HepG2 (cell line): ENCODE measurements around the gene PCSK7. TPM values are rescaled to one million over a fixed set of nuclear protein-coding genes. Genes with fewer than 3 reads are reported as not detected.

ENCODE experiments used
- ATAC-seq: fragments of 200-7000 bp; cut with Tn5 transposase; 3 replicates; pipeline ENCODE4 v1.9.1; 2020; ENCODE audit warnings: mild to moderate bottlenecking, moderate library complexity
- BruUV-seq: library from RNA; stranded (reverse); fragments of 400-500 nt; replicated peaks from 2 replicates; lab custom pipeline; 2021; lab: Mats Ljungman, UMichigan
- CTCF ChIA-PET: fragments of 300-600 bp; formaldehyde crosslinking; extraction: SDS; loops from one replicate; lab custom pipeline; 2021; ENCODE audit warnings: low total read pairs, inconsistent platforms, low intra/inter-chr PET ratio; lab: Yijun Ruan, JAX
- POLR2A ChIA-PET: fragments of 350-600 bp; sonication (Branson Sonifier 250); formaldehyde crosslinking; loops from one replicate; lab custom pipeline; 2020; ENCODE audit warnings: antibody characterized with exemption, inconsistent platforms; lab: Yijun Ruan, JAX
- DNase-seq: peaks from one replicate; pipeline ENCODE4 v3.0.0-alpha.2; 2015; ENCODE audit warnings: low spot score
- FAIRE-seq: peaks from 3 replicates; lab custom pipeline; 2011; peaks lifted over from hg19 to GRCh38; lab: Jason Lieb, UNC
- H2AFZ ChIP-seq: one replicate; pipeline ENCODE4 v1.6.1; 2011; ENCODE audit warnings: low read length, inconsistent platforms
- H3K27ac ChIP-seq: fragments of 300-600 bp; 3 replicates; pipeline ENCODE4 v1.8.0; 2011; ENCODE audit warnings: mixed run types, mild to moderate bottlenecking, mixed read lengths, low read length, inconsistent platforms; ENCODE audit not compliant: insufficient read depth; ENCODE audit errors: extremely low read length
- H3K27me3 ChIP-seq, 2 experiments: fragments of 200-600 bp in 1 of 2; 2 replicates in 1 of 2; 3 replicates in 1 of 2; pipeline versions ENCODE4 v1.6.0 to v1.8.0; 2011; ENCODE audit warnings: low read length in 2 of 2, mild to moderate bottlenecking in 2 of 2, moderate library complexity in 2 of 2, inconsistent platforms in 1 of 2; ENCODE audit not compliant: insufficient read depth in 2 of 2, control insufficient read depth in 1 of 2
- H3K36me3 ChIP-seq, 2 experiments: fragments of 200-600 bp in 1 of 2; replicated peaks in 1 of 2; 2 replicates in 1 of 2; 3 replicates in 1 of 2; pipeline versions ENCODE4 v1.5.1 to v1.8.0; 2011; ENCODE audit warnings: low read length in 2 of 2, inconsistent platforms in 1 of 2; ENCODE audit not compliant: insufficient read depth in 2 of 2, control insufficient read depth in 1 of 2
- H3K4me1 ChIP-seq: 2 replicates; pipeline ENCODE4 v1.5.1; 2012; ENCODE audit warnings: low read length, inconsistent platforms; ENCODE audit not compliant: insufficient read depth
- H3K4me2 ChIP-seq: 2 replicates; pipeline ENCODE4 v1.6.0; 2011; ENCODE audit warnings: low read depth, low read length, inconsistent platforms
- H3K4me3 ChIP-seq, 3 experiments: fragments of 200-600 bp in 1 of 3; sonication (generic), shearing (Covaris generic) in 1 of 3; replicated peaks in 1 of 3; 2 replicates each; pipeline ENCODE4 v1.5.1; 2011 to 2016; ENCODE audit warnings: low read length in 3 of 3, inconsistent platforms in 2 of 3, low read depth in 2 of 3, mild to moderate bottlenecking in 2 of 3, control low read depth in 1 of 3, mixed read lengths in 1 of 3; ENCODE audit not compliant: insufficient read depth in 1 of 3
- H3K79me2 ChIP-seq: one replicate; pipeline ENCODE4 v1.6.1; 2011; ENCODE audit warnings: low read length, inconsistent platforms; ENCODE audit not compliant: insufficient read depth
- H3K9ac ChIP-seq: 2 replicates; pipeline ENCODE4 v1.6.0; 2011; ENCODE audit warnings: mild to moderate bottlenecking, low read depth, low read length, inconsistent platforms; ENCODE audit not compliant: insufficient read depth
- H3K9me3 ChIP-seq: 2 replicates; pipeline ENCODE4 v1.5.1; 2012; ENCODE audit warnings: mild to moderate bottlenecking, low read length
- H4K20me1 ChIP-seq: 2 replicates; pipeline ENCODE4 v1.6.0; 2011; ENCODE audit warnings: inconsistent platforms, mild to moderate bottlenecking, low read length, moderate library complexity; ENCODE audit not compliant: insufficient read depth
- CBX1 ChIP-seq: IDR thresholded peaks from one replicate; pipeline ENCODE4 v1.6.1; 2016; ENCODE audit warnings: antibody characterized with exemption, low read depth
- CREB1 ChIP-seq, 2 experiments: fragments of 450-650 bp in 1 of 2; IDR thresholded peaks; 2 replicates each; pipeline ENCODE4 v1.6.1; 2016 to 2017; ENCODE audit warnings: control low read depth in 1 of 2, mild to moderate bottlenecking in 1 of 2, missing compliant biosample characterization in 1 of 2, missing genetic modification characterization in 1 of 2
- ETV5 ChIP-seq: IDR thresholded peaks from 2 replicates; pipeline ENCODE4 v1.6.1; 2018; ENCODE audit warnings: missing biosample characterization, missing genetic modification reagents, inconsistent platforms, borderline replicate concordance
- ETV6 ChIP-seq: sonication (generic); formaldehyde crosslinking; conservative IDR thresholded peaks from 2 replicates; pipeline ENCODE4 v1.4.0; 2020; ENCODE audit warnings: missing genetic modification reagents
- FIP1L1 ChIP-seq: fragments of 200-400 bp; formaldehyde crosslinking; IDR thresholded peaks from 2 replicates; pipeline ENCODE4 v1.6.1; 2018; ENCODE audit warnings: low read depth, mild to moderate bottlenecking, low read length, moderate library complexity, borderline replicate concordance; ENCODE audit not compliant: insufficient read depth
- KDM2A ChIP-seq: sonication (generic); formaldehyde crosslinking; IDR thresholded peaks from 2 replicates; pipeline ENCODE4 v1.4.0; 2020; ENCODE audit warnings: low read depth, missing genetic modification reagents, borderline replicate concordance
- KDM3A ChIP-seq: IDR thresholded peaks from 2 replicates; pipeline ENCODE4 v1.6.1; 2018; ENCODE audit warnings: low read depth, missing compliant biosample characterization
- KLF9 ChIP-seq: IDR thresholded peaks from 2 replicates; pipeline ENCODE4 v1.6.1; 2016; ENCODE audit warnings: low read depth
- KMT2A ChIP-seq: sonication (generic); formaldehyde crosslinking; IDR thresholded peaks from 2 replicates; pipeline ENCODE4 v1.4.0; 2020; ENCODE audit warnings: missing genetic modification reagents
- MED8 ChIP-seq: sonication (generic); formaldehyde crosslinking; IDR thresholded peaks from 2 replicates; pipeline ENCODE4 v1.8.1; 2023; ENCODE audit warnings: mild to moderate bottlenecking, missing genetic modification reagents; ENCODE audit not compliant: insufficient replicate concordance
- MEIS1 ChIP-seq: sonication (generic); formaldehyde crosslinking; IDR thresholded peaks from 2 replicates; pipeline ENCODE4 v1.9.0; 2021; ENCODE audit warnings: mild to moderate bottlenecking, missing genetic modification reagents, moderate library complexity, borderline replicate concordance
- NFE2 ChIP-seq: sonication (generic); formaldehyde crosslinking; IDR thresholded peaks from 2 replicates; pipeline ENCODE4 v1.4.0; 2020; ENCODE audit warnings: missing genetic modification reagents
- NR2F1 ChIP-seq, 2 experiments: fragments of 450-650 bp in 1 of 2; formaldehyde crosslinking in 1 of 2; IDR thresholded peaks; 2 replicates each; pipeline versions ENCODE4 v1.5.0 to v1.6.1; 2016 to 2020; ENCODE audit warnings: mild to moderate bottlenecking in 1 of 2, missing compliant biosample characterization in 1 of 2, missing genetic modification reagents in 1 of 2, moderate library complexity in 1 of 2
- POLR2G ChIP-seq: fragments of 200-400 bp; formaldehyde crosslinking; IDR thresholded peaks from 2 replicates; pipeline ENCODE4 v1.6.1; 2018; ENCODE audit warnings: mild to moderate bottlenecking, low read depth, low read length, moderate library complexity
- RAD21 ChIP-seq: fragments of 450-650 bp; formaldehyde crosslinking; IDR thresholded peaks from 2 replicates; pipeline ENCODE4 v1.5.0; 2020; ENCODE audit warnings: mild to moderate bottlenecking
- SYNCRIP ChIP-seq: fragments of 200-400 bp; formaldehyde crosslinking; IDR thresholded peaks from 2 replicates; pipeline ENCODE4 v1.6.1; 2018; ENCODE audit warnings: mild to moderate bottlenecking, low read depth, low read length; ENCODE audit not compliant: insufficient read depth
- ZBTB21 ChIP-seq: sonication (generic); formaldehyde crosslinking; IDR thresholded peaks from 2 replicates; pipeline ENCODE4 v1.4.0; 2020; ENCODE audit warnings: missing genetic modification reagents
- ZNF282 ChIP-seq: fragments of 450-650 bp; IDR thresholded peaks from 2 replicates; pipeline ENCODE4 v1.6.1; 2018; ENCODE audit not compliant: partially characterized antibody
- ZNF564 ChIP-seq: sonication (generic); formaldehyde crosslinking; IDR thresholded peaks from 2 replicates; pipeline ENCODE4 v1.8.1; 2023; ENCODE audit warnings: mild to moderate bottlenecking, missing genetic modification reagents
- ZNF674 ChIP-seq: sonication (generic); formaldehyde crosslinking; IDR thresholded peaks from 2 replicates; pipeline ENCODE4 v1.5.0; 2020; ENCODE audit warnings: low read depth, mild to moderate bottlenecking, missing genetic modification reagents
- WGBS: methylation state at CpG from one replicate; pipeline ENCODE4 v1.1.6; 2017; ENCODE audit warnings: low lambda C conversion rate; 5-methylcytosine and 5-hydroxymethylcytosine counted together
- in situ Hi-C: cut with HindIII; loops from 2 replicates; pipeline ENCODE4 v1.10.0; 2017; ENCODE audit warnings: low pct_unique_long_range_greater_than_20kb; ENCODE audit not compliant: extremely low pct_ligation_motif_present
- intact Hi-C: fragments of 100-400 bp; cut with micrococcal nuclease; formaldehyde crosslinking; loops from one replicate; pipeline ENCODE4 v1.10.0; 2022; ENCODE audit not compliant: unreplicated experiment
- polyA plus RNA-seq, 8 experiments: library from polyadenylated mRNA; depleted of rRNA in 3 of 8; stranded (reverse) in 7 of 8; unstranded in 1 of 8; fragments of >200 nt; fragmentation: Illumina TruSeq in 4 of 8; extraction: Trizol in 4 of 8; gene quantifications; 2 replicates each; pipeline versions ENCODE4 v1.2.1 to v1.2.3, GENCODE V29; 2011 to 2016; ENCODE audit warnings: low read depth in 4 of 8, missing spikeins in 1 of 8, mixed read lengths in 1 of 8; ENCODE audit not compliant: insufficient read depth in 1 of 8
- total RNA-seq, 5 experiments: library from RNA; depleted of rRNA; stranded (reverse); fragments of >200 nt; fragmentation: Illumina TruSeq; extraction: Trizol; gene quantifications; 2 replicates each; pipeline ENCODE4 v1.2.3, GENCODE V29; 2016; ENCODE audit warnings: low read depth in 1 of 5

The PCSK7 gene
- total and polyA plus RNA-seq, 2 of the 13 experiments (the other 11 are each of a cell fraction or from before 2014, with no cell fraction given), result 13.4 to 13.8 TPM

DNA sequence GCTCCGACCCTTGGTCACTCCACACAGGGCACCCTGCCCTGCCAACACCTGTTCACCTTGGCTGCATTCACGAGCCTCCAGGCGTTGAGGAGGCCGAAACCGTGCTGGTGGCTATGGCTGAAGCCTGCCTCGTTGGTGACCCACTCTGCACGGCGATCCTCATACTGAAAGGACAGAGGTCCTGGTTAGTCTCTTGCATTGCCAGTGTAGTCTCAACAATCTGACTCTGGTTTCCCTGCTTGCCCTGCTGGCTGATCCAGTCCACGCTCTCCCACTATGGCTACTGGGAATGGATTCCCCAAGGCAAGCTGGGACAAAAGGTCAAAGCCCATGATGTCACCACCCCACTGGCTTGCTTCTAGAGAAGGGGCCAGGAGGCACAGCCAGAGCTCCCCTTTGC lies 12.9 kb downstream of the PCSK7 start:
- ChIA-PET POLR2A (no interaction called here), CTCF (no interaction called here)
- Histone ChIP-seq H3K4me3 (no peak overlapping the region), H2AFZ (no peak overlapping the region), H3K9me3 (no peaks in the 10 kb centered on the region), H3K27ac (no peak overlapping the region), H3K9ac (no peak overlapping the region), H3K27me3 (no peaks in the 10 kb centered on the region), H3K4me2 (no peak overlapping the region), H3K79me2 (no peaks in the 10 kb centered on the region), H4K20me1 (no peaks in the 10 kb centered on the region), H3K36me3 (peaks cover 0 to 20% of the 10 kb centered on the region in 2 experiments; a peak in 2 of 5 replicates), H3K4me1 (peaks cover 10% of the 10 kb centered on the region)
- 100% methylated on average over 2 of the region's 9 CpGs for WGBS
- FAIRE-seq (no peak), DNase-seq (no peak), ATAC-seq (no peak)
- BruUV-seq, result no TSS peak
- TF ChIP-seq NFE2 (CRISPR knock-in tag) (no peak), ZNF674 (no peak), ETV5 (CRISPR knock-in tag) (no peak), FIP1L1 (no peak), RAD21 (CRISPR knock-in tag) (no peak), ETV6 (CRISPR knock-in tag) (no peak), CBX1 (no peak), ZNF282 (no peak), KDM3A (CRISPR knock-in tag) (no peak)
- in situ Hi-C loops, result no loop called here
- intact Hi-C loops, result no loop called here

DNA sequence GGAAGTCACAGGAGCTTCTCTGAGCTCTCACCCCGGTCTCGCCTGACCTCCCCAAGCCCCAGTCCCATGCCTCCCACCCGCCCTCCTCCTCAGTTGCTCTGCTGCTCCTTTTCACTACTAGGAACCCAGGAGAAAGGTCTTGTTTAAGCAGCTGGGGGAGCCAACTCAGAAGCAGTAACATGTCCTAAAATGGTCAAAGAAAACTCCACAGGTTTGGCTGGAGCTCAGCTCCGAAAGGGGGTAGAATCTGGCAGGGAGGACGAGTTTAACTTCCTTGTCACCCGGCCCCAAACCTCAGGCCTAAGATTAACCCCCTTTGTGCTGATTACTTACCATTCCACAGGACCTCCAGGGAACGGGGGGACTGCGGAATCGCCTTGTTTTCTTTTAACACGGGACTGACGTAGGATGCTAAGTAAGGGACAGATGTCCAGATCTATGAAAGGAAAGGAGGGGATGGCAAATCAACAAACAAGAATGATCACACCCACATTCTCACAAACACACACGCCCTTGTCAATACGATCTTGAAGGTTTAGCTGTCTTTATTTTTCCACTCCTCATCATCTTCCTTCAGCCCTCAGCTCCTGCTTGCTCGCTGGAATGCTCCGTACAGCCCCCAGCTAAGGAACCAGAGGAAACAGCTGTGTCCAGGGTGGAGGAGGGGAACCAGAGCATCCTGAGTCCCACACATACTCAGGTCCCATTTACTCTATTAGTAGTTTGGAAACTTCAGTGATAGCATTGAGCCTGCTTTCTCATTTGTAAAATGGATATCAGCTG lies 13.5 kb downstream of the PCSK7 start:
- Histone ChIP-seq H3K36me3 (peaks cover 0 to 20% of the 10 kb centered on the region in 2 experiments; a peak in 2 of 5 replicates), H3K4me1 (peaks cover 9% of the 10 kb centered on the region; the same call in 1 of the 2 replicates), H2AFZ (no peak overlapping the region), H4K20me1 (no peaks in the 10 kb centered on the region), H3K4me2 (no peak overlapping the region), H3K9ac (no peak overlapping the region), H3K27ac (no peak overlapping the region), H3K4me3 (no peak overlapping the region), H3K9me3 (no peaks in the 10 kb centered on the region), H3K79me2 (no peaks in the 10 kb centered on the region), H3K27me3 (no peaks in the 10 kb centered on the region)
- POLR2A ChIA-PET, result no interaction called here
- intact Hi-C loops (no loop called here), in situ Hi-C loops (no loop called here)
- ATAC-seq (no peak), DNase-seq (no peak), FAIRE-seq (no peak)
- WGBS, result 95% methylated on average over 15 of the region's 15 CpGs
- CTCF ChIA-PET, result no interaction called here
- BruUV-seq, result no TSS peak
- TF ChIP-seq MED8, result no peak
- TF ChIP-seq ZNF564 (CRISPR knock-in tag), result no peak
- TF ChIP-seq NR2F1 (CRISPR knock-in tag; IDR thresholded peaks at IDR 0.05), result no peak
- TF ChIP-seq POLR2G, result no peak
- TF ChIP-seq KLF9, result no peak
- TF ChIP-seq MEIS1 (CRISPR knock-in tag), result no peak
- TF ChIP-seq SYNCRIP, result no peak
- no peak for TF ChIP-seq CREB1 (IDR thresholded peaks at IDR 0.05)
- TF ChIP-seq CREB1 (CRISPR knock-in tag; IDR thresholded peaks at IDR 0.05), result no peak
- TF ChIP-seq ZBTB21, result no peak
- no peak for TF ChIP-seq KMT2A
- no peak for TF ChIP-seq KDM2A (CRISPR knock-in tag)
